H1 (cell line): Measurements from ENCODE around the gene CASK. TPM values are rescaled to one million over a fixed set of nuclear protein-coding genes. Genes with fewer than 3 reads are reported as not detected.

Experiments used
- CTCF ChIA-PET: fragments of 300-600 bp; sonication (Branson Sonifier 250); formaldehyde crosslinking; loops from one replicate; lab custom pipeline; 2021; ENCODE audit not compliant: partially characterized antibody; lab: Charles Lee
- POLR2A ChIA-PET: fragments of 300-600 bp; sonication (Branson Sonifier 250); formaldehyde crosslinking; loops from one replicate; lab custom pipeline; 2021; ENCODE audit warnings: inconsistent platforms; ENCODE audit not compliant: partially characterized antibody; lab: Charles Lee
- DNase-seq, 2 experiments: peaks; one replicate each; pipeline versions ENCODE4 v3.0.0 to v3.0.0-alpha.2; 2010 to 2022; ENCODE audit warnings: low spot score in 2 of 2, low read depth in 1 of 2, mixed read lengths in 1 of 2
- FAIRE-seq: peaks from 2 replicates; lab custom pipeline; 2011; peaks lifted over from hg19 to GRCh38; lab: Jason Lieb, UNC
- H2AFZ ChIP-seq: 2 replicates; pipeline ENCODE4 v1.8.1; 2012; ENCODE audit warnings: low read length, inconsistent platforms
- H2AK5ac ChIP-seq: 2 replicates; pipeline ENCODE4 v1.6.1; 2013; ENCODE audit warnings: low read depth, low read length
- H2BK120ac ChIP-seq: replicated peaks from 2 replicates; pipeline ENCODE3; 2013; ENCODE audit warnings: low read depth, low read length, inconsistent platforms
- H2BK12ac ChIP-seq: 2 replicates; pipeline ENCODE4 v1.6.1; 2013; ENCODE audit warnings: low read depth, low read length
- H2BK15ac ChIP-seq: 2 replicates; pipeline ENCODE4 v1.6.1; 2013; ENCODE audit warnings: low read length
- H2BK20ac ChIP-seq: 2 replicates; pipeline ENCODE4 v1.6.1; 2013; ENCODE audit warnings: low read length
- H2BK5ac ChIP-seq: 2 replicates; pipeline ENCODE4 v1.6.1; 2013; ENCODE audit warnings: low read depth, low read length
- H3K14ac ChIP-seq: 2 replicates; pipeline ENCODE4 v1.6.1; 2013; ENCODE audit warnings: inconsistent platforms; ENCODE audit not compliant: insufficient read length
- H3K18ac ChIP-seq: 2 replicates; pipeline ENCODE4 v1.6.1; 2013; ENCODE audit warnings: low read length; ENCODE audit errors: extremely low read depth
- H3K23ac ChIP-seq: 2 replicates; pipeline ENCODE4 v1.6.1; 2013; ENCODE audit warnings: inconsistent platforms; ENCODE audit not compliant: insufficient read length
- H3K23me2 ChIP-seq: 2 replicates; pipeline ENCODE4 v1.6.1; 2013; ENCODE audit warnings: low read depth, low read length
- H3K27ac ChIP-seq: 2 replicates; pipeline ENCODE4 v1.6.1; 2011; ENCODE audit warnings: low read depth, low read length, inconsistent platforms
- H3K27me3 ChIP-seq, 4 experiments: replicated peaks in 1 of 4; 1 replicate in 1 of 4; 2 replicates in 3 of 4; pipeline versions ENCODE4 v1.6.1 to v1.8.1; 2011 to 2013; ENCODE audit warnings: low read length in 3 of 4, mild to moderate bottlenecking in 3 of 4, inconsistent platforms in 2 of 4, mixed read lengths in 2 of 4, moderate library complexity in 1 of 4; ENCODE audit not compliant: control insufficient read depth in 3 of 4, insufficient read depth in 3 of 4; ENCODE audit errors: extremely low read depth in 1 of 4
- H3K36me3 ChIP-seq, 4 experiments: 2 replicates each; pipeline versions ENCODE4 v1.6.1 to v1.8.1; 2011 to 2013; ENCODE audit warnings: mild to moderate bottlenecking in 4 of 4, low read length in 3 of 4, moderate library complexity in 2 of 4, control low read depth in 1 of 4, inconsistent platforms in 1 of 4; ENCODE audit not compliant: insufficient read depth in 4 of 4, control insufficient read depth in 2 of 4
- H3K4ac ChIP-seq: replicated peaks from 2 replicates; pipeline ENCODE3; 2013; ENCODE audit warnings: low read length, low read depth, mixed read lengths, inconsistent platforms; ENCODE audit not compliant: insufficient read length
- H3K4me1 ChIP-seq, 4 experiments: replicated peaks in 1 of 4; 1 replicate in 1 of 4; 2 replicates in 3 of 4; pipeline versions ENCODE4 v1.6.1 to v1.8.1; 2011 to 2013; ENCODE audit warnings: low read length in 3 of 4, inconsistent platforms in 2 of 4, mixed read lengths in 1 of 4; ENCODE audit not compliant: insufficient read depth in 4 of 4, control insufficient read depth in 3 of 4
- H3K4me2 ChIP-seq, 2 experiments: 2 replicates each; pipeline versions ENCODE4 v1.6.1 to v1.8.1; 2011 to 2013; ENCODE audit warnings: low read depth in 2 of 2, low read length in 2 of 2, control low read depth in 1 of 2, inconsistent platforms in 1 of 2, mild to moderate bottlenecking in 1 of 2; ENCODE audit not compliant: insufficient read depth in 1 of 2
- H3K4me3 ChIP-seq, 4 experiments: fragments of 200-600, 300-600 bp in 1 of 4; sonication (generic), shearing (Covaris generic), sonication (Bioruptor Twin) in 1 of 4; 2 replicates each; pipeline versions ENCODE4 v1.5.1 to v1.8.1; 2011 to 2016; ENCODE audit warnings: low read length in 4 of 4, low read depth in 3 of 4, control low read depth in 2 of 4, inconsistent platforms in 2 of 4, mild to moderate bottlenecking in 2 of 4, mixed read lengths in 1 of 4, moderate library complexity in 1 of 4; ENCODE audit not compliant: insufficient read depth in 2 of 4; ENCODE audit errors: extremely low read depth in 1 of 4
- H3K56ac ChIP-seq: replicated peaks from 2 replicates; pipeline ENCODE3; 2013; ENCODE audit warnings: low read depth, mild to moderate bottlenecking, mixed read lengths, low read length, inconsistent platforms; ENCODE audit not compliant: insufficient read length
- H3K79me1 ChIP-seq: 2 replicates; pipeline ENCODE4 v1.6.1; 2013; ENCODE audit warnings: low read depth, low read length, control low read depth
- H3K79me2 ChIP-seq, 2 experiments: 2 replicates each; pipeline versions ENCODE4 v1.6.1 to v1.8.1; 2012 to 2013; ENCODE audit warnings: low read length in 2 of 2, mild to moderate bottlenecking in 2 of 2, inconsistent platforms in 1 of 2; ENCODE audit not compliant: insufficient read depth in 2 of 2, control insufficient read depth in 1 of 2
- H3K9ac ChIP-seq, 4 experiments: replicated peaks in 1 of 4; 1 replicate in 1 of 4; 2 replicates in 3 of 4; pipeline versions ENCODE4 v1.6.1 to v1.8.1; 2011 to 2013; ENCODE audit warnings: low read depth in 3 of 4, low read length in 3 of 4, control low read depth in 2 of 4, mild to moderate bottlenecking in 2 of 4, moderate library complexity in 2 of 4, inconsistent platforms in 1 of 4; ENCODE audit errors: extremely low read depth in 1 of 4
- H3K9me3 ChIP-seq, 2 experiments: 2 replicates each; pipeline versions ENCODE4 v1.6.1 to v1.8.1; 2012 to 2013; ENCODE audit warnings: mild to moderate bottlenecking in 2 of 2, moderate library complexity in 2 of 2, control low read depth in 1 of 2, inconsistent platforms in 1 of 2, low read depth in 1 of 2, low read length in 1 of 2, mixed read lengths in 1 of 2; ENCODE audit not compliant: insufficient read depth in 2 of 2
- H4K20me1 ChIP-seq, 2 experiments: replicated peaks in 1 of 2; 2 replicates each; pipeline versions ENCODE3 to v1.8.1; 2011 to 2013; ENCODE audit warnings: inconsistent platforms in 2 of 2, low read length in 2 of 2, mild to moderate bottlenecking in 1 of 2; ENCODE audit not compliant: insufficient read depth in 2 of 2, control insufficient read depth in 1 of 2
- H4K5ac ChIP-seq: 2 replicates; pipeline ENCODE4 v1.6.1; 2013; ENCODE audit warnings: low read length, low read depth, mixed read lengths, inconsistent platforms; ENCODE audit not compliant: insufficient read length
- H4K8ac ChIP-seq: 2 replicates; pipeline ENCODE4 v1.8.0; 2013; ENCODE audit warnings: mild to moderate bottlenecking, moderate library complexity, low read length, inconsistent platforms; ENCODE audit not compliant: insufficient read depth; ENCODE audit errors: extremely low read depth
- H4K91ac ChIP-seq: replicated peaks from 2 replicates; pipeline ENCODE3; 2013; ENCODE audit warnings: low read length, mixed read lengths, inconsistent platforms; ENCODE audit not compliant: insufficient read length
- EZH2 ChIP-seq: fragments of 200-600 bp; sonication (generic); IDR thresholded peaks from 2 replicates; pipeline ENCODE4 v1.7.1; 2012; ENCODE audit warnings: low read depth, mild to moderate bottlenecking, moderate library complexity, low read length, inconsistent platforms; ENCODE audit not compliant: severe bottlenecking
- HDAC2 ChIP-seq, 2 experiments: fragments of 300-600 bp in 1 of 2; sonication (generic) in 1 of 2; IDR thresholded peaks; 2 replicates each; pipeline ENCODE4 v1.6.1; 2011 to 2012; ENCODE audit warnings: low read depth in 2 of 2, low read length in 2 of 2, mild to moderate bottlenecking in 2 of 2, moderate library complexity in 2 of 2, borderline replicate concordance in 1 of 2, inconsistent platforms in 1 of 2
- WGBS, 2 experiments: shearing (Covaris generic) in 1 of 2; methylation state at CpG; one replicate each; pipeline versions ENCODE4 v1.1.6 to v1.1.7; 2013 to 2015; ENCODE audit warnings: low lambda C conversion rate in 2 of 2, mixed read lengths in 2 of 2, inconsistent platforms in 1 of 2, low coverage in 1 of 2, missing lambda C conversion rate in 1 of 2; ENCODE audit not compliant: insufficient replicate concordance in 2 of 2, insufficient coverage in 1 of 2, insufficient read length in 1 of 2; ENCODE audit errors: extremely low coverage in 1 of 2, missing lambda C conversion rate in 1 of 2; 5-methylcytosine and 5-hydroxymethylcytosine counted together
- polyA plus RNA-seq, 7 experiments: library from polyadenylated mRNA; depleted of rRNA in 3 of 7; stranded (reverse) in 5 of 7; unstranded in 2 of 7; fragments of >200 nt in 5 of 7; fragments of 200-250 nt in 2 of 7; gene quantifications; 1 replicate in 5 of 7; 2 replicates in 1 of 7; 4 replicates in 1 of 7; pipeline versions ENCODE4 v1.2.1 to v1.2.3, GENCODE V29; 2011 to 2013; ENCODE audit warnings: missing spikeins in 2 of 7, mixed read lengths in 2 of 7
- total RNA-seq: library from RNA; stranded (reverse); fragmentation: NEBNext Ultra II Directional; extraction: Animal tissue kit (Norgen Biotek cat#: 25700); gene quantifications from 2 replicates; pipeline ENCODE4 v1.2.1, GENCODE V29; 2021

Gene CASK
- total and polyA plus RNA-seq, 2 of the 8 experiments (the other 6 are each of a cell fraction or from before 2014, with no cell fraction given), result 21.6 to 55.1 TPM

DNA sequence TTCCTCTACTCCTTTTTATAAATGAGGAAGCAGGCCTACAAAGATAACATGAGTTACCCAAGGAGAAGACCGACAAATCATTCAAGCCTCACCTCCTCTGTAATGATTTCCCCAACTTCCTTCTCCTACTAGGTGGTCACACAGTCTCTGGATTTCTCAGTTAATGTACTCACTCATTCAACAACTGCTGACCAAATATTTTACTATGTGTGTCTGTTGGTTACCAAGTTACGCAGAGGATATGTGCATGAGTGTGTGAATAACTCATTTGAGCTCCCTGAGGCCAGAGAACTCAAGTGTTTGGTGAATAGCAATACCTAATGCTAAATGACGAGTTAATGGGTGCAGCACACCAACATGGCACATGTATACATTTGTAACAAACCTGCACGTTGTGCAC is 10.4 kb downstream of the CASK start:
- H2AK5ac ChIP-seq, result no peak overlapping the region
- no peak overlapping the region for H3K4me3 ChIP-seq
- H4K20me1 ChIP-seq, result peaks cover 0 to 2% of the 10 kb centered on the region in 2 experiments
- no peak overlapping the region for H3K23ac ChIP-seq
- no peaks in the 10 kb centered on the region for H3K36me3 ChIP-seq
- H3K56ac ChIP-seq, result no peak overlapping the region
- no peak overlapping the region for H2BK20ac ChIP-seq
- no peak overlapping the region for H3K27ac ChIP-seq
- TF ChIP-seq EZH2 (no peak), HDAC2 (IDR thresholded peaks at IDR 0.05; ENCODE audit: borderline replicate concordance in 1 of 2, low read depth in 2 of 2, low read length in 2 of 2) (no peak)
- TF ChIP-seq, all 59 proteins: peak for 0
- H3K4me1 ChIP-seq, result peaks cover 0 to 4% (median 0%) of the 10 kb centered on the region in 4 experiments; a peak in 1 of 7 replicates
- H3K4me2 ChIP-seq, result no peak overlapping the region
- H3K79me1 ChIP-seq, result no peaks in the 10 kb centered on the region
- H3K4ac ChIP-seq, result no peak overlapping the region
- no peak overlapping the region for H4K8ac ChIP-seq
- ChIA-PET POLR2A (no interaction called here), CTCF (no interaction called here)
- no peak overlapping the region for H2AFZ ChIP-seq
- H3K14ac ChIP-seq, result no peak overlapping the region
- no peak overlapping the region for H4K91ac ChIP-seq
- 93% methylated on average over 4 of the region's 4 CpGs; no CpG with 5 or more reads in 1 of the 2 experiments for WGBS, 2 experiments
- no peaks in the 10 kb centered on the region for H3K23me2 ChIP-seq
- no peak overlapping the region for H3K18ac ChIP-seq
- H3K27me3 ChIP-seq, result no peaks in the 10 kb centered on the region
- FAIRE-seq, result no peak
- H2BK120ac ChIP-seq, result no peak overlapping the region
- no peak overlapping the region for H3K9ac ChIP-seq
- H2BK5ac ChIP-seq, result no peak overlapping the region
- peaks cover 0 to under 1% of the 10 kb centered on the region in 2 experiments; a peak in 1 of 4 replicates for H3K9me3 ChIP-seq
- peaks cover 0 to 77% of the 10 kb centered on the region in 2 experiments; a peak in 2 of 4 replicates for H3K79me2 ChIP-seq
- H2BK15ac ChIP-seq, result no peak overlapping the region
- H2BK12ac ChIP-seq, result no peak overlapping the region
- H4K5ac ChIP-seq, result no peak overlapping the region
- DNase-seq, result no peak
